GM19240 (cell line): ENCODE data around the gene CALD1.

ENCODE experiments used
- DNase-seq: peaks from one replicate; pipeline ENCODE4 v3.0.0; 2011; ENCODE audit warnings: low spot score; ENCODE audit not compliant: insufficient read length

The CALD1 gene

GRCh38 chr7:134826105-134826504 is 46.7 kb downstream of the CALD1 start:
- DNase-seq = no peak

GRCh38 chr7:134827436-134827835 is 48.0 kb downstream of the CALD1 start:
- no peak for DNase-seq

- DNase-seq = no peak
Measured at GRCh38 chr7:134827889-134828288, 48.5 kb downstream of the CALD1 start.

GRCh38 chr7:134828361-134828760 is 48.9 kb downstream of the CALD1 start:
- no peak for DNase-seq

- no peak for DNase-seq
Measured at GRCh38 chr7:134829380-134829986, 50.0 kb downstream of the CALD1 start.

GRCh38 chr7:134831862-134832261 is 52.4 kb downstream of the CALD1 start:
- no peak for DNase-seq

GRCh38 chr7:134832367-134832766 is 52.9 kb downstream of the CALD1 start:
- DNase-seq = no peak

GRCh38 chr7:134834689-134835462 is 55.4 kb downstream of the CALD1 start:
- DNase-seq = no peak

- DNase-seq = no peak
Measured at GRCh38 chr7:134835463-134835823, 56.0 kb downstream of the CALD1 start.

- DNase-seq = no peak
Measured at GRCh38 chr7:134836447-134836846, 57.0 kb downstream of the CALD1 start.

GRCh38 chr7:134839298-134839697 is 59.9 kb downstream of the CALD1 start:
- DNase-seq = no peak

GRCh38 chr7:134842062-134842461 is 62.6 kb downstream of the CALD1 start:
- no peak for DNase-seq

GRCh38 chr7:134842886-134843430 is 63.5 kb downstream of the CALD1 start:
- no peak for DNase-seq

GRCh38 chr7:134844200-134844599 is 64.8 kb downstream of the CALD1 start:
- DNase-seq = no peak

- DNase-seq = peak; percentile 14
Measured at GRCh38 chr7:134845461-134845860, 66.0 kb downstream of the CALD1 start.

GRCh38 chr7:134847851-134848588 is 68.6 kb downstream of the CALD1 start:
- DNase-seq = no peak

GRCh38 chr7:134850066-134850465 is 70.6 kb downstream of the CALD1 start:
- DNase-seq = no peak

- no peak for DNase-seq
Measured at GRCh38 chr7:134851141-134851540, 71.7 kb downstream of the CALD1 start.

GRCh38 chr7:134852625-134853024 is 73.2 kb downstream of the CALD1 start:
- DNase-seq = no peak

- DNase-seq = no peak
Measured at GRCh38 chr7:134854816-134855215, 75.4 kb downstream of the CALD1 start.

GRCh38 chr7:134855442-134855841 is 76.0 kb downstream of the CALD1 start:
- no peak for DNase-seq

GRCh38 chr7:134856091-134856490 is 76.7 kb downstream of the CALD1 start:
- no peak for DNase-seq
